ENCODE measurements around the gene SGCD.

SGCD gene

DNA sequence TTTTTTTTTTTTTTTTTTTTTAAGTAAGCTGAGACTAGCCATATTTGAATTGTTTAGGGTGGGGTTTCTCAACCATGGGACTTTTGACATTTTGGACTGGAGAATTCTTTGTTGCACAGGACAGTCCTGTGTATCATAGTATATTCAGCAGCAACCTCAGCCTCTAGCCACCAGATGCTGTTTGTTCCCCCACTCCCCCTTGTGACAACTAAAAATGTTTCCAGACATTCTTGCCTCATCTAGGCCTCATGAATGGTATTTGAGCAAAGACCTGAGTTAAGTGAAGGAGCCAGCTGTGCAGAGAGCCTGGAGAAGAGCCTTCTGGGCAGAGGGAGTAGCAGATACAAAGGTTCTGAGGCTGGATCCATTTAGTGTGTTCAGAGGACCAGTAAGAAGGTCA is 155.9 kb downstream of the SGCD start:
- TF ChIP-seq, protein P1, sequence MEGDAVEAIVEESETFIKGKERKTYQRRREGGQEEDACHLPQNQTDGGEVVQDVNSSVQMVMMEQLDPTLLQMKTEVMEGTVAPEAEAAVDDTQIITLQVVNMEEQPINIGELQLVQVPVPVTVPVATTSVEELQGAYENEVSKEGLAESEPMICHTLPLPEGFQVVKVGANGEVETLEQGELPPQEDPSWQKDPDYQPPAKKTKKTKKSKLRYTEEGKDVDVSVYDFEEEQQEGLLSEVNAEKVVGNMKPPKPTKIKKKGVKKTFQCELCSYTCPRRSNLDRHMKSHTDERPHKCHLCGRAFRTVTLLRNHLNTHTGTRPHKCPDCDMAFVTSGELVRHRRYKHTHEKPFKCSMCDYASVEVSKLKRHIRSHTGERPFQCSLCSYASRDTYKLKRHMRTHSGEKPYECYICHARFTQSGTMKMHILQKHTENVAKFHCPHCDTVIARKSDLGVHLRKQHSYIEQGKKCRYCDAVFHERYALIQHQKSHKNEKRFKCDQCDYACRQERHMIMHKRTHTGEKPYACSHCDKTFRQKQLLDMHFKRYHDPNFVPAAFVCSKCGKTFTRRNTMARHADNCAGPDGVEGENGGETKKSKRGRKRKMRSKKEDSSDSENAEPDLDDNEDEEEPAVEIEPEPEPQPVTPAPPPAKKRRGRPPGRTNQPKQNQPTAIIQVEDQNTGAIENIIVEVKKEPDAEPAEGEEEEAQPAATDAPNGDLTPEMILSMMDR (IDR thresholded peaks at IDR 0.05; ENCODE audit: control insufficient read depth, extremely low read depth, insufficient read depth), result no peak
- no peak overlapping the region for H3K4me3 ChIP-seq (ENCODE audit: low read depth, low read length)
- DNase-seq (ENCODE audit: low read depth), result no peak

DNA sequence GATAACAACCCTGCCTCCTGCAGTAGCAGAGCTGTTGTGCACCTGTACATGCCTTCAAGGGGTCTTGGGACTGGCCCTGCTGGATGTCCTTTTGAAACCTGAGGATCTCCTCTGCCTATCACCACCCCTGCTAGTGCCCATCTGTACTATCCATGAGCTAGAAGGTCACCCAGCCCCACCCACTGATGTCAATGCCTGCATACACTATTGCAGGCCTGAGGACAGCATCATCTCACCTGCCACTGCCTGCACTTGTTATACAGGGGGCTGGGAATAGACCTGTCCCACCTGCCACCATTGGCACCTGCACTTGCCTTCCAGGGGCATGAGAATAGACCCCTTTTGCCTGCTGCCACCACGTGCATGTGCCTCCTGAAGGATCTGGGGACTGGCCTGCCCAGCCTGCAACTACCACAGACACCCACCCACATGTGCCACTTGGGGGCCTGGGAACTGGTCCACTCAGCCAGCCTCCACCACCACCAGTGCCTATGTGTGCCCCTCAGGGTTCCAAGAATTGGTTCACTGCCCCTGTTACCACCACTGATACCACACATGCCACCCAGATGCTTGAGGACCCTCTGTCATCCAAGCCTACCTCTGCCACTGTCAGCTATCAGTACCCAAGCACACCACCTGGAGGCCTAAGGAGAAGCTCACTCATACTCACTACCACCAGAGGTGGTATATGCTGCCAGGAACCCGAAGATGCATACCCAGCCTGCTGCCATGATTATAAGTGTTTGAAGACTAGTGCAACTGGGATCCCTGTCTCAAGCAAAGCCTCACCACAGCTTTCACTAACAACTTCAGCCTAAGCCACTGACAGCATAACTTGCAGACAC is 159.7 kb downstream of the SGCD start:
- H3K4me3 ChIP-seq (ENCODE audit: low read depth, low read length), result no peak overlapping the region
- TF ChIP-seq, protein P1 (IDR thresholded peaks at IDR 0.05; ENCODE audit: control insufficient read depth, extremely low read depth, insufficient read depth), result no peak
- DNase-seq (ENCODE audit: low read depth), result no peak

DNA sequence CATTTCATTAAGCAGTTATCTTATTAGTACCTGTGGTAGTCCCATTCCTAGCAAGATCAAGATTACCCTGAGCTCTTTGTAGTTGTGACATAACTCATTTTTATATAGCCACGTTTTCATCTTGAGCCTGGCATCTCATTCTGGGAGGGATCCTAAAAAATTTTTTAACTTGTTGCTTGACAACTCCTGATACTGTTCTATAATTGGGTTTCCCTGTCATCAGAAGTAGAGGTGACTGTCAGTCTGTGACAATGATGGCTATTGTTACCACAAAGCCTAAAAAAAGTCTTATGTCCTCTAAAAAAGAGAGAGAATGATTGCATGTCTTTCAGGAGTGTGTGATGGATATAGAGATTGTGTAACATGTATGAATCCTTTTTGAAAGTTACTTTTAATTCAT is 164.8 kb downstream of the SGCD start:
- DNase-seq (ENCODE audit: low read depth), result no peak
- TF ChIP-seq, protein P1 (IDR thresholded peaks at IDR 0.05; ENCODE audit: control insufficient read depth, extremely low read depth, insufficient read depth), result no peak
- no peak overlapping the region for H3K4me3 ChIP-seq (ENCODE audit: low read depth, low read length)

DNA sequence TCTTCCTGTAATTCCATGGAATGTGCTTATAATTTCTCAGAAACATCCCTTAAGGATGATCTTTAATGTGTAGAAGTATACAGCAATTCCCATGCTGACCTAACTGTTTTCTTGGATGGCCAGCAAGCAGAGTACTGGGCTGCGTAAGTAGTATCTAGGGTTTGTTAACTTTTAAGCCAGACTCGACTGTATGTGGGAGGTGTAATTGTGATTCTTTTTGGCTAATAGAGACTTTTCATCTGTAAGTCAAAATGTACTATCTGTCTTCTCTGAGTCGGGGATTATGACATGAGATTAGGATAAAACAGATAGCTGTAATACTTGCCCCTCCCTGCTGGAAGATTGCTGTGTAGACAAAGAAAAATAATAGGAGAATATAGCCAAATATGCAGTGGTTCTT is 169.3 kb downstream of the SGCD start:
- no peak for DNase-seq (ENCODE audit: low read depth)
- TF ChIP-seq, protein P1 (IDR thresholded peaks at IDR 0.05; ENCODE audit: control insufficient read depth, extremely low read depth, insufficient read depth), result no peak
- no peak overlapping the region for H3K4me3 ChIP-seq (ENCODE audit: low read depth, low read length)

DNA sequence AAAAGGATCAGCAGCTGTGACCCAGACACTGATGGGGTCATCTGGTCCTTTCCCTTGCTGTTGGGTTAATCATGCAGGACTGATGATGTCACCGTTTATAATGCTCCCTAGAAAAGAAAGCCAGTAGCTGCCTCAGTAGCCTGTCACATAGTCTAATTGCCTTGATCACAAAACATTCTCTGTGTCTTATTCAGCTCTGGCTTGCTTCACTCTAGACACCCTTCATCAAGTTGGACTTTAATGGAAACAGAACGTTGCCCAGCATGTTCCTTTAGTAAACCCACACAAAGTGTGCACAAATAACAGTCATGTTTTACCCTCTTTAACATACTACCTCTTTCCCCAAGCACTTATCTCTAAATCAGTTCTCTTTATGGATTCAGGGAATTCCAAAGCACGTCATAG is 170.8 kb downstream of the SGCD start:
- no peak overlapping the region for H3K4me3 ChIP-seq (ENCODE audit: low read depth, low read length)
- TF ChIP-seq, protein P1 (IDR thresholded peaks at IDR 0.05; ENCODE audit: control insufficient read depth, extremely low read depth, insufficient read depth), result no peak
- no peak for DNase-seq (ENCODE audit: low read depth)

DNA sequence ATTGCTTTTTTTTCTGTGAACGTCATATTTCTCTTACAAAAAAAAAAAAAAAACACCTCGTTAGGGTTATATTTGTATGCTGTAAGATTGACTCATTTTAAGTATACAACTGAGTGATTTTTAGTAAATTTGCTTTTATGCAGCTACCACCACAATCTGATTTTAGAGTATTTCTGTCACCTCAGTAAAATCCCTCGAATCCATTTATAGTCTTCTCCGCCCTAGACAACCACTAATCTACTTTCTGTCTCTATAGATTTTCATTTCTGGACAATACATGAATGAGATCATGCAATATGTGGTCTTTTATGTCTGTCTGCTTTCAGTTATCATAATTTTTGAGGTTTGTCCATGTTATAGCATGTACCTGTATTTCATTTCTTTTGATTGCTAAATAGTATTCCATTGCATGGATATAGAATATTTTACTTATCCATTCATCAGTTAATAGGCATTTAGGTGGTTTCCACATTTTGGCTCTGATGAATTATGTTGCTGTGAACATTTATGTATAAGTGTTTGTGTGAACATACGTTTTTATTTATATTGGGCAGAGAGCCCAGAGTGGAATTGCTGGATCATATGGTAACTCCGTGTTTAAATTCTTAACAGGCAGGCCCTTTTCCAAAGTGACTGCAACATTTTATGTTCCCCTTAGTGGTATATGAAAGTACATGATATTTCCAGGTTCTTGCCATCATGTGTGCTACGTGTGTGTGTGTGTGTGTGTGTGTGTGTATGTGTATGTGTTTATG is 171.4 kb downstream of the SGCD start:
- TF ChIP-seq, protein P1 (IDR thresholded peaks at IDR 0.05; ENCODE audit: control insufficient read depth, extremely low read depth, insufficient read depth), result no peak

More for the DNA sequence above, 171.4 kb downstream of the SGCD start:
- DNase-seq (ENCODE audit: low read depth), result no peak
- H3K4me3 ChIP-seq (ENCODE audit: low read depth, low read length), result no peak overlapping the region
